Thoracic aorta (tissue), 2 donors: ENCODE results near the gene CKS1B. TPM values are rescaled to one million over a fixed set of nuclear protein-coding genes. Genes with fewer than 3 reads are reported as not detected.

ENCODE experiments used
- ATAC-seq: fragments of 150-250 bp; one replicate; pipeline ENCODE4 v1.8.0; 2017; ENCODE audit warnings: low read depth; ENCODE audit not compliant: insufficient number of reproducible peaks, low FRiP score
- DNase-seq: peaks from one replicate; pipeline ENCODE4 v3.0.0-alpha.2; 2020; ENCODE audit warnings: low spot score
- H3K27ac ChIP-seq, 2 donors: fragments of 200-600 bp; sonication (generic); 1 replicate in 1 of 2; 2 replicates in 1 of 2; pipeline ENCODE4 v1.5.1; 2016; ENCODE audit warnings: mild to moderate bottlenecking in 2 of 2, moderate library complexity in 2 of 2
- H3K27me3 ChIP-seq: fragments of 200-600 bp; sonication (generic); replicated peaks from 2 replicates; pipeline ENCODE4 v1.6.0; 2016; ENCODE audit warnings: mild to moderate bottlenecking; ENCODE audit not compliant: insufficient read depth
- H3K36me3 ChIP-seq: fragments of 200-600 bp; sonication (generic); one replicate; pipeline ENCODE4 v1.5.1; 2016
- H3K4me1 ChIP-seq, 2 donors: fragments of 200-600 bp; sonication (generic); 1 replicate in 1 of 2; 2 replicates in 1 of 2; pipeline versions ENCODE4 v1.5.1 to v1.6.0; 2016; ENCODE audit warnings: low read depth in 2 of 2, mild to moderate bottlenecking in 1 of 2; ENCODE audit not compliant: control insufficient read depth in 1 of 2
- H3K4me3 ChIP-seq: fragments of 200-600 bp; sonication (generic); 2 replicates; pipeline ENCODE4 v1.5.1; 2016; ENCODE audit warnings: mild to moderate bottlenecking
- H3K9me3 ChIP-seq: fragments of 200-600 bp; sonication (generic); 2 replicates; pipeline ENCODE4 v1.5.1; 2016
- total RNA-seq, 2 donors: library from RNA; depleted of rRNA; stranded (reverse); fragments of >200 nt; gene quantifications; one replicate each; pipeline versions ENCODE4 v1.1.0 to v1.2.3, GENCODE V29; 2016
- TF ChIP-seq, protein P1 (sequence below): fragments of 200-600 bp; sonication (generic); IDR thresholded peaks from one replicate; pipeline ENCODE4 v1.5.1; 2019; ENCODE audit warnings: antibody characterized with exemption

Gene CKS1B
- total RNA-seq, 2 donors from 2014 or later: 13.5 to 23.7 TPM

DNA sequence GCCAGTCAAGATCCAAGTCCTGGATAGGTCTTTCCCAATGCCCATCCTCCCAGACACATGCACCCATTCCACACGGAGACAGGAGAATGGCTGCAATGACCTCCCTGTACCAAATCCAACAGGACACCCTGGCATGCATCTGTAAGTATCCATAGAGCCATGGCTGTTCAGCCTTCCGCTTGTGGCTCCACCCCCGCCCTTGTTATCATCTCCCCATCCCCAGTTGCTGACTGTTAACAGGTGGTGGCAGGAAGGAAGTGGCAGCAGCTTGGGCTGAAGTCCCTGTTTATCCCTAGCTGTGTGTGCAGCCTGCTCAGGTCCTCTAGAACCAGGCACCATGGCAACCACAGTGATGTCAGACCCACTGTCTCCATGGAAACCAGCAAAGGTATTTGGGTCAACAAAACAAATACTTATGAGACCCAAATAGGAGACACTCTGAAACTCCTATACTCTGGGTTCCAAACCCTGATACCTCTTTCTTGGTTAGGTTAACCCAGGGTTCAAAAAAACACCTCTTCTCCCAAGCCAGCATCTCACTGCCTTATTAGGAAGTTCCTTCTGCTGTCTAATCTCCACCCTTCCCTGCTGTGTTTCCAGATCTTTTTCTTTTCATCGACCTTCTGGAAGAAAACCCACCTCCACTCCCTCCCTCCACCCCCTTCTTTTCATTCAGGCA, 19.3 kb upstream of the CKS1B start:
- Histone ChIP-seq H3K9me3 (no peaks in the 10 kb centered on the region), H3K4me3 (peak overlapping the region; percentile 77), H3K4me1 (peaks cover 32 to 52% of the 10 kb centered on the region in 2 donors), H3K36me3 (peaks cover 18% of the 10 kb centered on the region), H3K27ac (peak overlapping the region; percentile 81 to 85), H3K27me3 (no peaks in the 10 kb centered on the region)
- TF ChIP-seq, protein P1, sequence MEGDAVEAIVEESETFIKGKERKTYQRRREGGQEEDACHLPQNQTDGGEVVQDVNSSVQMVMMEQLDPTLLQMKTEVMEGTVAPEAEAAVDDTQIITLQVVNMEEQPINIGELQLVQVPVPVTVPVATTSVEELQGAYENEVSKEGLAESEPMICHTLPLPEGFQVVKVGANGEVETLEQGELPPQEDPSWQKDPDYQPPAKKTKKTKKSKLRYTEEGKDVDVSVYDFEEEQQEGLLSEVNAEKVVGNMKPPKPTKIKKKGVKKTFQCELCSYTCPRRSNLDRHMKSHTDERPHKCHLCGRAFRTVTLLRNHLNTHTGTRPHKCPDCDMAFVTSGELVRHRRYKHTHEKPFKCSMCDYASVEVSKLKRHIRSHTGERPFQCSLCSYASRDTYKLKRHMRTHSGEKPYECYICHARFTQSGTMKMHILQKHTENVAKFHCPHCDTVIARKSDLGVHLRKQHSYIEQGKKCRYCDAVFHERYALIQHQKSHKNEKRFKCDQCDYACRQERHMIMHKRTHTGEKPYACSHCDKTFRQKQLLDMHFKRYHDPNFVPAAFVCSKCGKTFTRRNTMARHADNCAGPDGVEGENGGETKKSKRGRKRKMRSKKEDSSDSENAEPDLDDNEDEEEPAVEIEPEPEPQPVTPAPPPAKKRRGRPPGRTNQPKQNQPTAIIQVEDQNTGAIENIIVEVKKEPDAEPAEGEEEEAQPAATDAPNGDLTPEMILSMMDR: no peak
- ATAC-seq: peak; percentile 22
- peak; percentile 35 for DNase-seq

DNA sequence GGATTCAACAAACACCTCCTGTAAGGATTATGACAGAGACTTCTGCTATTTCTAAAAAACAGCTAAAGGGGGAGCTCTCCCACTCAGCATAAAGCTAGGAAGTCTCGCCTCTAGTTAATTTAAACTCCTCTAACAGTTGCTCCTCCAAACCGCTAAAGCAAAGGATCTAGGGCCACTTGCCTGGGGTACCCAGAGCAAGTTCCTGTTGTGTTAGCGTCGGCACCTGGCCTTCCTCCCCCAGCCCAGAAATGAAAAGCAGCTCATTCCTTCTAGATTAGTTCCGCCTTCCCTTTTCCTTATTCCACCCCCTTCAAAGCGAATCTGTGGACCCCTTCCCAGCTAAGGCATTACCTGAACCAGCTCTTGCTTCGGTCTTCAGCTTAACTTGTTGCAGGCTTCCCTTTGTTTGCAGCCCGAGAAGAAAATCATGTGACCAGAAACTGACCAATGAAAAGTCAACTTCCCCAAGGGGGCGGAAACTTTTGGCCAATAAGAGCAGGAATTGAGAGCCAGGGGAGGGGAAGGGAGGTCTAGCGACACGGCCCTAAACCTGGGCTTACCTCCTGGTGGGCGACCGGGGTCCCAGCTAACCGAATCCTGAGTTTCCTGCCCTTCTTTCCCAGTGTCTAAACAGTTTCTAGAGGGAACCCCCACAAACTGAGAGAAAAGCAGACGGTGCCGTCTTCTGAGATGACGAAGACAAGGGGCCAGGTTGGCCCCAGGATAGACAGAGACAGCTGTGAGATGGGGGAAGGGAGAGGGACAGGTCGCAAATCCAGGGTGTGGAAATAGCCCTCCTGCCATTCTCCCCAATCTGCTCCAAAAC, 18.6 kb upstream of the CKS1B start, which contains the start of gene PBXIP1:
PBXIP1 (minus strand) TSS at position 382 of the 826 bp plus-strand sequence. CDS start 2,378 bp downstream, outside the sequence.
- H3K27ac ChIP-seq: peak within 1 kb of the TSS; percentile 81 to 85
- no peaks in the 10 kb centered on the region for H3K27me3 ChIP-seq
- no peaks in the 10 kb centered on the region for H3K9me3 ChIP-seq
- TF ChIP-seq, protein P1: no peak
- H3K4me3 ChIP-seq: peak within 1 kb of the TSS; percentile 77
- peak; percentile 40 for DNase-seq
- peak; percentile 64 for ATAC-seq
- peaks cover 12% of the 10 kb centered on the region for H3K36me3 ChIP-seq
- H3K4me1 ChIP-seq: peaks cover 38 to 60% of the 10 kb centered on the region in 2 donors

DNA sequence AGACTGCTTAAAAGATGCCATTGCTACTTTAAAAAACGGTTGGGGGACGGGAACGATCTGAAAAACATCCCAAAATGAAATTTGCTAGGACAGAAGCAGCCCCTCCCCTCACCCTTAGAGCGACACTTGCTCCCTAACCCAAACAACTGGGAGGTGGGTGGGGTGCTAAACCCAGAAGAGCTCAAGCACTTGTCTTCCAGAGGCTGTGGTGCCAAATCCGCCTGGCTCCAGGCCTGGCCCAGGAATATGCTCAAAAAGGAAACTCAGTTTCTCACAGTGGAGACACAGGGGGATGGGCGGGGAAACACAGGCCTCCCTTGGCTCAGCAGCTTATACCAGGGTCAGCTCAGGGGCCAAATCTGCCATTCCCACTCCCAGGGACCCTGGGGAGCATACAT, 17.9 kb upstream of the CKS1B start:
- Histone ChIP-seq H3K36me3 (peaks cover 11% of the 10 kb centered on the region), H3K4me3 (peak overlapping the region; percentile 77), H3K9me3 (no peaks in the 10 kb centered on the region), H3K4me1 (peaks cover 38 to 61% of the 10 kb centered on the region in 2 donors), H3K27ac (peak overlapping the region; percentile 81 to 85), H3K27me3 (no peaks in the 10 kb centered on the region)
- ATAC-seq (no peak), DNase-seq (no peak)
- TF ChIP-seq, protein P1: no peak

DNA sequence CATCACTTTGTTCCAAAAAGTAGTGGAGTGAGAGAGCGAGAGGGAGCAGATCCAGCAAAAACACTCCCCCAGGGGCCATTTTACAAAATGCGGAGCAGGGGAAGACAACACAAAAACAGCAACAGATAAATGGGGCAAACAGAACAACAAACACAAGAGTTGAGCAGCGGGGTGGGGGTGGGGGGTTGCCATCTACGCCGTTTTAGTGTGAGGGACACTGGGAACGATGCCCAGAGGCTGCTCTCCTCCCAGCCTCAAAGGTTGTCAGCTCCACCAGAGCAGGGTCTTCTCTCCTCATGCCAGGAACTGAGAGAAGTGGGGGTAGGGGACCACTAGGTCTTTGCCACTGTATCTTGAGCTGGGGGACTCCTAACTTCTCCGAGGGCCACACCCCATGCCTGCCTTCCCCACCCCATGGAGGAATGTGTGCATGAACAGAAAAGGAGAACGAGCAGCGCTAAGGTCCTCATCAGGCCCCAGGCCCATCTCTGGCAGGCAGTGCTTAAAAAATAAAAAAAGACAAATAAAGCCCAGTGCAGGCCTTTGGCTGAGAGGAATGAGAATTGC, 17.3 kb upstream of the CKS1B start:
- Histone ChIP-seq H3K4me3 (no peak overlapping the region), H3K4me1 (peaks cover 38 to 56% of the 10 kb centered on the region in 2 donors), H3K36me3 (peaks cover 11% of the 10 kb centered on the region), H3K27me3 (no peaks in the 10 kb centered on the region), H3K9me3 (no peaks in the 10 kb centered on the region), H3K27ac (peak overlapping the region; percentile 81 to 85)
- ATAC-seq (no peak), DNase-seq (no peak)
- TF ChIP-seq, protein P1: no peak

DNA sequence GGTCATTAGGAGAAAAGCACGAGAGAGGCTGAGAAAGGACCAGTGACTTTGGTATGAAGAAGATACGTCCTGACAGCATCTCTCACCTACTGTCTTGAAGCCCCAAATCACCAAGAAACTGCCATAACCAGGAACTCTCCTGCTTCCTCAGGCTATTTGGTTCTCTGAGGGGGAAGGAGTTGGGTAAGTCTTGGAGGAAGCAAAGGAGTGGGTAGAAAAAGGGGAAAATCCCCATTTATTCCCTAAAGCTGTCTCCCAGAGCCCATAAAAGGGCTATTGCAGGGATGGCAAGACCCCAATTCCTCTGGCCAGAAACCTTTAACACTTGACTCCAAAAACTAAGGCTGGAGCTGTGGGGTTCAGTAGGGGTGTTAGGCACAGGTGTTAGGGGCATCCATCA, 16.4 kb upstream of the CKS1B start:
- no peaks in the 10 kb centered on the region for H3K27me3 ChIP-seq
- DNase-seq (no peak), ATAC-seq (no peak)
- peaks cover 39 to 57% of the 10 kb centered on the region in 2 donors for H3K4me1 ChIP-seq
- H3K27ac ChIP-seq: no peak overlapping the region
- peaks cover 11% of the 10 kb centered on the region for H3K36me3 ChIP-seq
- H3K9me3 ChIP-seq: no peaks in the 10 kb centered on the region
- TF ChIP-seq, protein P1: no peak
- H3K4me3 ChIP-seq: no peak overlapping the region
